DND-41 (cell line): ENCODE data around the gene BRD3.

ENCODE experiments used
- ATAC-seq: fragments of 200-7000 bp; cut with Tn5 transposase; 3 replicates; pipeline ENCODE4 v1.9.1; 2021; ENCODE audit warnings: low read depth; ENCODE audit not compliant: insufficient read depth
- DNase-seq: peaks from one replicate; pipeline ENCODE4 v3.0.0-alpha.2; 2020
- H2AFZ ChIP-seq: 2 replicates; pipeline ENCODE4 v1.6.0; 2012; ENCODE audit warnings: low read depth, low read length
- H3K27ac ChIP-seq: 2 replicates; pipeline ENCODE4 v1.5.1; 2012; ENCODE audit warnings: low read length, inconsistent platforms
- H3K27me3 ChIP-seq: fragments of 200-600 bp; sonication (generic); 2 replicates; pipeline ENCODE4 v1.6.0; 2012; ENCODE audit warnings: low read length, mild to moderate bottlenecking, inconsistent platforms; ENCODE audit not compliant: insufficient read depth, poor library complexity
- H3K36me3 ChIP-seq: 2 replicates; pipeline ENCODE4 v1.5.1; 2012; ENCODE audit warnings: low read length, inconsistent platforms; ENCODE audit not compliant: insufficient read depth
- H3K4me1 ChIP-seq: 2 replicates; pipeline ENCODE4 v1.5.1; 2012; ENCODE audit warnings: mild to moderate bottlenecking, low read length; ENCODE audit not compliant: insufficient read depth
- H3K4me2 ChIP-seq: 2 replicates; pipeline ENCODE4 v1.6.0; 2012; ENCODE audit warnings: mild to moderate bottlenecking, moderate library complexity, low read length, inconsistent platforms; ENCODE audit not compliant: insufficient read depth
- H3K4me3 ChIP-seq, 2 experiments: fragments of 200-600 bp in 1 of 2; shearing (Covaris generic) in 1 of 2; 2 replicates each; pipeline ENCODE4 v1.5.1; 2012 to 2016; ENCODE audit warnings: inconsistent platforms in 2 of 2, low read length in 2 of 2, mild to moderate bottlenecking in 2 of 2, low read depth in 1 of 2, moderate library complexity in 1 of 2
- H3K79me2 ChIP-seq: 2 replicates; pipeline ENCODE4 v1.6.0; 2012; ENCODE audit warnings: low read length, inconsistent platforms; ENCODE audit not compliant: insufficient read depth
- H3K9ac ChIP-seq: 2 replicates; pipeline ENCODE4 v1.6.0; 2012; ENCODE audit warnings: low read depth, mild to moderate bottlenecking, inconsistent platforms, low read length, moderate library complexity
- H3K9me3 ChIP-seq: 2 replicates; pipeline ENCODE4 v1.5.1; 2012; ENCODE audit warnings: low read length, moderate library complexity, mild to moderate bottlenecking, inconsistent platforms; ENCODE audit not compliant: insufficient read depth, severe bottlenecking
- H4K20me1 ChIP-seq: 2 replicates; pipeline ENCODE4 v1.6.0; 2012; ENCODE audit warnings: low read length; ENCODE audit not compliant: insufficient read depth
- EZH2 ChIP-seq: IDR thresholded peaks from 3 replicates; pipeline ENCODE4 v1.6.1; 2012; ENCODE audit warnings: borderline replicate concordance, low read depth, mild to moderate bottlenecking, moderate library complexity, low read length, inconsistent platforms; ENCODE audit not compliant: severe bottlenecking
- TF ChIP-seq, protein P1 (sequence below): IDR thresholded peaks from 2 replicates; pipeline ENCODE4 v1.5.1; 2012; ENCODE audit warnings: borderline replicate concordance, low read length, moderate library complexity, mild to moderate bottlenecking; ENCODE audit not compliant: poor library complexity, severe bottlenecking; ENCODE audit errors: extremely low read depth

The BRD3 gene

DNA sequence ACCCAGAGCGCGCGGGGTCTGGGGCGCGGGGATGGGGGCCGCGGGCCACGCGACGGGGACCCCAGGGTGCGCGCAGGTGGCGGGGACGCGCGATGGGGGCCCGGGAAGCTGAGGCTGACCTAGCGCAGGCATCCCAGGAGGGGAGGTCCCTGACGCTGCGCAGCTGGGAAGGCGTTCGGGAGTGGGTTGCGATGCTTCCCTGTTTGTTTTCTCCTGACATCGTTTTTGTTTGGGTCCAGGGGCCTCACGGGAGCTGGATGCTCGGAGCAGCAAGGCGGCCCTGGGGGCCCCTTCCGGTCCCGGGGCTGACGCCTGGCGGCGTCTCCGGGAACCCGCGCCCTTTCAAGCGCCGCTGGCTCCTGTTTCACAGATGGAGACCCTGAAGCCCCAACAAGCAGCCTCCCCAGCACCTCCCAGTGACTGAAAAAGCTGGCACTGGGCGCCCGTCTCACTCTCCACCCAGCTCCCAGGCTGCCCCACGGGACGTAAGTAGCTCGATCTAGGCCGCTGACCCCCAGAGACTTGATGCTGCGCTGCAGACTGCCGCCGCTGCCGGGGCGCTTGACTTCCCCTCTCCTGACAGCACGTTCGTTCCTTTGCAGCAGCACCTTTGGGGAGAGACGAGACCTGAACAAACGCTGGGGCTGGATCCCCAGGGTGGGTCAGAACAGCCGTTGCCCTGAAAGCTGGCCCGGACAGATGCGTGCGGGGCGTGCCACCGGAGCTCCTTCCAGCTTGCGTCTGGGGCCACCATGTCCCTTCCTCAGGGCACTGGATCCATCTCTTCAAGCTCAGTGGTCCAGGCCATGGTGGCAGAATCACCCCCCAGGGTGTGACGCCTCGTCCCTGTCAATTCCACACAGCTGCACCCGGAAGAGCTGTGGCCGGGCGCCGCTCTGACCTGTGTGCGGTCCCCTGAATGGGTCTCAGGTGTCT is 42.0 kb downstream of the BRD3 start:
- DNase-seq = peak; percentile 64
- H3K9ac ChIP-seq = peak overlapping the region; percentile 58
- H3K4me2 ChIP-seq = peak overlapping the region; percentile 87
- H2AFZ ChIP-seq = peak overlapping the region; percentile 67
- peaks cover 6% of the 10 kb centered on the region for H3K36me3 ChIP-seq
- no peaks in the 10 kb centered on the region for H3K79me2 ChIP-seq
- ATAC-seq = peak; percentile 55
- H3K27me3 ChIP-seq = no peaks in the 10 kb centered on the region
- no peaks in the 10 kb centered on the region for H3K9me3 ChIP-seq
- TF ChIP-seq, protein P1, sequence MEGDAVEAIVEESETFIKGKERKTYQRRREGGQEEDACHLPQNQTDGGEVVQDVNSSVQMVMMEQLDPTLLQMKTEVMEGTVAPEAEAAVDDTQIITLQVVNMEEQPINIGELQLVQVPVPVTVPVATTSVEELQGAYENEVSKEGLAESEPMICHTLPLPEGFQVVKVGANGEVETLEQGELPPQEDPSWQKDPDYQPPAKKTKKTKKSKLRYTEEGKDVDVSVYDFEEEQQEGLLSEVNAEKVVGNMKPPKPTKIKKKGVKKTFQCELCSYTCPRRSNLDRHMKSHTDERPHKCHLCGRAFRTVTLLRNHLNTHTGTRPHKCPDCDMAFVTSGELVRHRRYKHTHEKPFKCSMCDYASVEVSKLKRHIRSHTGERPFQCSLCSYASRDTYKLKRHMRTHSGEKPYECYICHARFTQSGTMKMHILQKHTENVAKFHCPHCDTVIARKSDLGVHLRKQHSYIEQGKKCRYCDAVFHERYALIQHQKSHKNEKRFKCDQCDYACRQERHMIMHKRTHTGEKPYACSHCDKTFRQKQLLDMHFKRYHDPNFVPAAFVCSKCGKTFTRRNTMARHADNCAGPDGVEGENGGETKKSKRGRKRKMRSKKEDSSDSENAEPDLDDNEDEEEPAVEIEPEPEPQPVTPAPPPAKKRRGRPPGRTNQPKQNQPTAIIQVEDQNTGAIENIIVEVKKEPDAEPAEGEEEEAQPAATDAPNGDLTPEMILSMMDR = peak; percentile 39
- TF ChIP-seq EZH2 = no peak
- H3K4me3 ChIP-seq = peak overlapping the region; percentile 44 to 76; a peak in 3 of 4 replicates
- H4K20me1 ChIP-seq = peaks cover 10% of the 10 kb centered on the region; the same call in 1 of the 2 replicates
- peak overlapping the region; percentile 50; the same call in 1 of the 2 replicates for H3K27ac ChIP-seq
- H3K4me1 ChIP-seq = peaks cover 19% of the 10 kb centered on the region

GRCh38 chr9:134024828-134025605 is 42.8 kb downstream of the BRD3 start, which contains the start of gene BRD3OS:
TSS of gene BRD3OS (plus strand) at chr9:134025481. CDS start at chr9:134026748, 1,267 bp downstream.
- DNase-seq (peak; percentile 93), ATAC-seq (peak; percentile 84)
- Histone ChIP-seq H3K79me2 (no peaks in the 10 kb centered on the region), H3K4me1 (peaks cover 19% of the 10 kb centered on the region), H3K4me3 (peak within 1 kb of the TSS; percentile 44 to 76; a peak in 3 of 4 replicates), H3K27ac (peak within 1 kb of the TSS; percentile 50; the same call in 1 of the 2 replicates), H3K27me3 (no peaks in the 10 kb centered on the region), H4K20me1 (peaks cover 10% of the 10 kb centered on the region; the same call in 1 of the 2 replicates), H2AFZ (peak within 1 kb of the TSS; percentile 67), H3K36me3 (peaks cover 3% of the 10 kb centered on the region), H3K9me3 (no peaks in the 10 kb centered on the region), H3K9ac (peak within 1 kb of the TSS; percentile 58), H3K4me2 (peak within 1 kb of the TSS; percentile 87)
- TF ChIP-seq, protein P1 = no peak

GRCh38 chr9:134024214-134024792 is 43.5 kb downstream of the BRD3 start:
- ATAC-seq (no peak), DNase-seq (no peak)
- Histone ChIP-seq H3K9me3 (no peaks in the 10 kb centered on the region), H4K20me1 (peaks cover 7% of the 10 kb centered on the region; the same call in 1 of the 2 replicates), H3K9ac (no peak overlapping the region), H3K27ac (no peak overlapping the region), H3K36me3 (peaks cover 3% of the 10 kb centered on the region), H3K27me3 (no peaks in the 10 kb centered on the region), H3K4me2 (peak overlapping the region; percentile 87), H3K79me2 (no peaks in the 10 kb centered on the region), H3K4me1 (peaks cover 19% of the 10 kb centered on the region), H2AFZ (peak overlapping the region; percentile 57; the same call in 1 of the 2 replicates), H3K4me3 (peak overlapping the region in 1 of 2 experiments; percentile 76; a peak in 2 of 4 replicates)
- TF ChIP-seq EZH2 = no peak
- TF ChIP-seq, protein P1 = no peak
